ENCODE data around the gene FARP1. TPM values are rescaled to one million over a fixed set of nuclear protein-coding genes. Genes with fewer than 3 reads are reported as not detected.
A peak's percentile ranks its signal among the peaks of the same experiment; 100 is the strongest.

Gene FARP1
- total and polyA plus RNA-seq, 2 of the 13 experiments (the other 11 are each of a cell fraction or from before 2014, with no cell fraction given) = 70.6 to 126 TPM

DNA sequence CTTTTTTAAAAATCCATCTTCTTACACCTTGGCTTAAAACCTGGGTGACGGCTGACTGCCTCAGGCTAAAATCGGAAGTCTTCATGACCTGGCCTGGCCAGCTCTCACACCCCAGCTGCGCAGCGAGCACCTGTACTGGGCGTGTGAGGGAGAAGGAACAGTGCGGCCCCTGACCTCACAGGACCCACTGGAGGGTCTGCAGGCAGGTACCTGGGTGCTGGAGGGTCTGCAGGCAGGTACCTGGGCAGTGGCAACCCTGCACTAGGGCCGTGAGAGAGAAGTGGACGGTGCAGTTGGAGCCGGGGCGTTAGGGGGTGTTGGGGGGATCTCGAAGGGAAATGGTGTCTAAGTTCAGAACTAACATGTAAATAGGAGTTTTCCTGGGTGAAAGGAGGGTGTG lies 289.7 kb downstream of the FARP1 start:
- POLR2A ChIA-PET = no interaction called here
- DNase-seq (ENCODE audit: low spot score) = no peak
- H4K20me1 ChIP-seq (ENCODE audit: insufficient read depth, low read length) = peaks cover 2% of the 10 kb centered on the region; the same call in 1 of the 2 replicates
- WGBS (ENCODE audit: low lambda C conversion rate) = 98% methylated on average over 11 of the region's 11 CpGs
- no peak overlapping the region for H3K9ac ChIP-seq (ENCODE audit: insufficient read depth, low read depth, low read length)
- H3K4me3 ChIP-seq (replicated peaks in 1 of 3; ENCODE audit: insufficient read depth in 1 of 3, low read depth in 2 of 3, low read length in 3 of 3) = no peak overlapping the region
- H2AFZ ChIP-seq (ENCODE audit: low read length) = no peak overlapping the region
- H3K36me3 ChIP-seq (replicated peaks in 1 of 2; ENCODE audit: control insufficient read depth in 1 of 2, insufficient read depth in 2 of 2, low read length in 2 of 2) = peaks cover 47 to 78% of the 10 kb centered on the region in 2 experiments
- CTCF ChIA-PET (ENCODE audit: low intra/inter-chr PET ratio, low total read pairs) = no interaction called here
- in situ Hi-C loops (cut with HindIII; ENCODE audit: extremely low pct_ligation_motif_present, low pct_unique_long_range_greater_than_20kb) = loop anchor here (25.0 kb wide), 1 partner anchor 570 kb away; no protein-coding TSS in a partner anchor
- intact Hi-C loops (cut with micrococcal nuclease; ENCODE audit: unreplicated experiment) = no loop called here
- no peak for FAIRE-seq
- H3K9me3 ChIP-seq (ENCODE audit: low read length) = no peaks in the 10 kb centered on the region
- H3K27me3 ChIP-seq (ENCODE audit: control insufficient read depth in 1 of 2, insufficient read depth in 2 of 2, low read length in 2 of 2) = no peaks in the 10 kb centered on the region
- H3K27ac ChIP-seq (ENCODE audit: extremely low read length, insufficient read depth, low read length) = no peak overlapping the region
- no peaks in the 10 kb centered on the region for H3K79me2 ChIP-seq (ENCODE audit: insufficient read depth, low read length)
- no peaks in the 10 kb centered on the region for H3K4me1 ChIP-seq (ENCODE audit: insufficient read depth, low read length)
- no peak overlapping the region for H3K4me2 ChIP-seq (ENCODE audit: low read depth, low read length)
- BruUV-seq (replicated peaks) = no TSS peak
- ATAC-seq = no peak
- TF ChIP-seq MEIS2 (CRISPR knock-in tag; IDR thresholded peaks at IDR 0.05) = no peak
- no peak for TF ChIP-seq RXRA (CRISPR knock-in tag; IDR thresholded peaks at IDR 0.05)
- no peak for TF ChIP-seq XBP1 (CRISPR knock-in tag; IDR thresholded peaks at IDR 0.05)
- TF ChIP-seq HNRNPUL1 (IDR thresholded peaks at IDR 0.05; ENCODE audit: low read depth, low read length) = no peak
- peak; percentile 79 for TF ChIP-seq AGO2 (optimal IDR thresholded peaks at IDR 0.05; ENCODE audit: low read depth, low read length)
- TF ChIP-seq ZNF839 (CRISPR knock-in tag; IDR thresholded peaks at IDR 0.05; ENCODE audit: borderline replicate concordance) = no peak
- TF ChIP-seq, protein P1, sequence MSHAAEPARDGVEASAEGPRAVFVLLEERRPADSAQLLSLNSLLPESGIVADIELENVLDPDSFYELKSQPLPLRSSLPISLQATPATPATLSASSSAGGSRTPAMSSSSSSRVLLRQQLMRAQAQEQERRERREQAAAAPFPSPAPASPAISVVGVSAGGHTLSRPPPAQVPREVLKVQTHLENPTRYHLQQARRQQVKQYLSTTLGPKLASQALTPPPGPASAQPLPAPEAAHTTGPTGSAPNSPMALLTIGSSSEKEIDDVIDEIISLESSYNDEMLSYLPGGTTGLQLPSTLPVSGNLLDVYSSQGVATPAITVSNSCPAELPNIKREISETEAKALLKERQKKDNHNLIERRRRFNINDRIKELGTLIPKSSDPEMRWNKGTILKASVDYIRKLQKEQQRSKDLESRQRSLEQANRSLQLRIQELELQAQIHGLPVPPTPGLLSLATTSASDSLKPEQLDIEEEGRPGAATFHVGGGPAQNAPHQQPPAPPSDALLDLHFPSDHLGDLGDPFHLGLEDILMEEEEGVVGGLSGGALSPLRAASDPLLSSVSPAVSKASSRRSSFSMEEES (CRISPR knock-in tag; IDR thresholded peaks at IDR 0.05) = no peak
- TF ChIP-seq RBFOX2 (IDR thresholded peaks at IDR 0.05; ENCODE audit: low read depth, low read length) = no peak
- TF ChIP-seq ZNF30 (CRISPR knock-in tag; IDR thresholded peaks at IDR 0.05) = no peak
- TF ChIP-seq, protein P2, sequence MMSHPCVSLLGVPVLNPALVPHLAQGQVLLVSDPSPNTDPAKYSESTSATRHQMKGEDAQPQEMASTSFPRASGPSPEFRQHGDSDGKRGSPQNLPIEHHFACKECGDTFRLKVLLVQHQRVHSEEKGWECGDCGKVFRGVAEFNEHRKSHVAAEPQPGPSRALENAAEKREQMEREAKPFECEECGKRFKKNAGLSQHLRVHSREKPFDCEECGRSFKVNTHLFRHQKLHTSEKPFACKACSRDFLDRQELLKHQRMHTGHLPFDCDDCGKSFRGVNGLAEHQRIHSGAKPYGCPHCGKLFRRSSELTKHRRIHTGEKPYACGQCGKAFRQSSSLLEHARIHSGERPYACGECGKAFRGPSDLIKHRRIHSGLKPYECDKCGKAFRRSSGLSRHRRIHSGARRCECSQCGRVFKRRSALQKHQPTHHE (CRISPR knock-in tag; IDR thresholded peaks at IDR 0.05; ENCODE audit: borderline replicate concordance) = no peak
- TF ChIP-seq RBM22 (optimal IDR thresholded peaks at IDR 0.05; ENCODE audit: low read length) = peak; percentile 39
- TF ChIP-seq, protein P3, sequence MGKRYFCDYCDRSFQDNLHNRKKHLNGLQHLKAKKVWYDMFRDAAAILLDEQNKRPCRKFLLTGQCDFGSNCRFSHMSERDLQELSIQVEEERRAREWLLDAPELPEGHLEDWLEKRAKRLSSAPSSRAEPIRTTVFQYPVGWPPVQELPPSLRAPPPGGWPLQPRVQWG (CRISPR knock-in tag; IDR thresholded peaks at IDR 0.05; ENCODE audit: borderline replicate concordance, low read depth) = no peak
- TF ChIP-seq ZNF260 (CRISPR knock-in tag; IDR thresholded peaks at IDR 0.05; ENCODE audit: borderline replicate concordance, low read depth) = no peak
- TF ChIP-seq GATAD1 (CRISPR knock-in tag; IDR thresholded peaks at IDR 0.05) = no peak

All from HepG2 (cell line).